ENCODE measurements around the gene ZHX3.
A peak's percentile ranks its signal among the peaks of the same experiment; 100 is the strongest.
"Not testable (repeated sequence)": the region's sequence is repeated elsewhere in the genome, so short reads cannot be mapped to it uniquely, and the experiment has no call there.

ZHX3 gene

DNA sequence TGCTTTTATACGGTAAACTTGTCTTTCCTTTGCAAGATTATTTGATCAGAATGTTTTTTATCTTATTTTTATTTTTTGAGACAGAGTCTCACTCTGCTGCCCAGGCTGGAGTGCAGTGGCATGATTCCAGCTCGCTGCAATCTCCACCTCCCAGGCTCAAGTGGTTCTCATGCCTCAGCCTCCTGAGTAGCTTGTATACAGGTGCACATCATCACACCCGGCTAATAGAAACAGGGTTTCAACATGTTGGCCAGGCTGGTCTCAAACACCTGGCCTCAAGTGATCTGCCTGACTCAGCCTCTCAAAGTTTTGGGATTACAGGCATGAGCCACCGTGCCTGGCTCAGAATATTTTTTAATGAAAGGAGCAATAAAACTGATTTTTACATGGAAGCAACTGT, 14.2 kb upstream of the ZHX3 start:
- DNase-seq (ENCODE audit: low read depth in 2 of 2, low spot score in 1 of 2) = no peak

DNA sequence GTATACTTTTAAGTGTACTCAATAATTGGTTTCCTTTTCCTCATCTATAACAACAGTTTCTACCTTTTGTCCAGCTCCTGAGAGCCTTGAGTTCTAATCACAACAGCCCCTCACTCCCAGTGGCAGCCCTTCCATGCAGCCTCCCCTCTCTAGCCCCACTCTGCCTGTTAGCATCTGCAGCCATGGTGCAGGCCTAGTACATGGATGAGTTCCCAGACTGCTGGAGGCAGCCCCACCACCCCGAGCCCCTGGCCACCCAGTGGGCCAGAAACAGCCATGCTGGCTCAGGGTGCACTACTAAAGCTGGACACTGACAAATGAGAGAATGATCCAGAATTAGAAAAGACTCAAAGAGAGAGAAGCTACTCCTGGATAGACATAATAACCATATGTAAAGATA, 13.4 kb upstream of the ZHX3 start:
- DNase-seq (ENCODE audit: low read depth in 2 of 2, low spot score in 1 of 2) = no peak

DNA sequence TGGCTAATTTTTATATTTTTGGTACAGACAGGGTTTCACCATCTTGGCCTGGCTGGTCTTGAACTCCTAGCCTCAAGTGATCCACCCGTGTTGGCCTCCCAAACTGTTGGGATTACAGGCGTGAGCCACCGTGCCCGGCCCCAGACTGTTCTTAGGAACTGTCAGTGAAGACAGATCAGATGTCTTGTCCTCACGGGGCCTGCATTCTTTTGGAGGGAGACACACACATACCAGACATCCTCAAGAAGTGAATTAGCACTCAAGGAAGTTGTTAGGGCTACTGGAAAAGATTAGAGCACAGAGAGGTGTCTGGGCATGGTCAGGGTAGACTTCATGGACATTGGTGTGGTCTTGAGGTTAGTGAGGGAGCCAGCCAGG, 12.8 kb upstream of the ZHX3 start:
- DNase-seq (ENCODE audit: low read depth in 2 of 2, low spot score in 1 of 2) = no peak

DNA sequence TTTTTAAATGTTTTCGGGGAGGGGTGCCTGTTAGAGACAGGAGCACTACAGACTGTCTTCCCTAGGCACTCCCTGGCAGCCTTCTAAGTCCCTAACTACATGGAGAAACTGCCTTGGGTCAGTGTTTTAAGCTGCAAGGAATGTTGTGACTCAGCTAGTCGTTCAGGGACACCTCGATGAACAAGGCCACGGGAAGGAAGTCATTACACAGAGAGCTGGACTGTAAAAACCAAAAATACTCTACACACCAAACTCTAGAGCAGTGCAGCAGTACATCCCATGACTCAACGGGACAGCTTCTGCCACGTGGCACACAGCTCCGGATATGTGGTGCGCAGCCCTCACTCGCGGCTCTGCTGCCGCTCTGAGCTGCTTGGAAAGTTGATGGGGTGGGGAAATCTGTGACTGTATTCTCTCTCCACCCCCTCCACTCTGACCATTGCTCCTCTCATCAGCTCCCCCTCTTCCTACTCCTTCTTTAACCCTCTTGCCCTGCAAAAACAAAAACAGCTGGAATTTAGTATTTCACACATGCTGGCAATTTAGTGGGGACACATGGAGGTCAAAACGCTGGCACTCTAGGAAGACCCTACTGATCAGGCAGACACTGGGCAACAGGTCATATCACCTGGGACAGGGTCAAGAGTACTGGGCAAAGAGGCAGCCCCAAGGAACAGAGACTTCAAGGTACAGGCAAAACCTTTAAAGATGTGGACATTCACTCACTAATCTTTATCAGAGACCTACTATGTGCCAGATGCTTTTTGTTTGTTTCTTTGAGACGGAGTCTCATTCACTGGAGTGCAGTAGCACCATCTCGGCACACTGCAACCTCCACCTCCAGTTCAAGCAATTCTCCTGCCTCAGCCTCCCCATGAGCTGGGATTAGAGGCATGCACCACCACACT, 12.2 kb upstream of the ZHX3 start:
- DNase-seq (ENCODE audit: low read depth in 2 of 2, low spot score in 1 of 2) = no peak

DNA sequence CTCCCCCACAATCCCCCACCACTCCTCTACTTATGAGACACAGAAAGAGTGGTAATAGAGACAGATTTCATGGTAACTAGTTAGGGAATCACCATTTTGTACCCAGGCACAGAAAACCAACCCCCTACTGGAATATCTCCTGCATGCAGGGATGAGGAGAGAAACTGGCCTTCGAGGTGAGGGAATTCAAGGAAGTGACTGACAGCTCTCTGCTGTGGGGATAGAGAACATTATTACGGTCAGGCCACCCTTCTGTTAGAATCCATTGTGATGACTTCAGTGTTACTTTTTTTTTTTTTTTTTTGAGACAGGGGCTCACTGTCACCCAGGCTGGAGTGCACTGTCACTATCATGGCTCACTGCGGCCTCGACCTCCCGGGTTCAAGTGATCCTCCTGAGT, 9.6 kb upstream of the ZHX3 start:
- no peak for DNase-seq (ENCODE audit: low read depth in 2 of 2, low spot score in 1 of 2)

DNA sequence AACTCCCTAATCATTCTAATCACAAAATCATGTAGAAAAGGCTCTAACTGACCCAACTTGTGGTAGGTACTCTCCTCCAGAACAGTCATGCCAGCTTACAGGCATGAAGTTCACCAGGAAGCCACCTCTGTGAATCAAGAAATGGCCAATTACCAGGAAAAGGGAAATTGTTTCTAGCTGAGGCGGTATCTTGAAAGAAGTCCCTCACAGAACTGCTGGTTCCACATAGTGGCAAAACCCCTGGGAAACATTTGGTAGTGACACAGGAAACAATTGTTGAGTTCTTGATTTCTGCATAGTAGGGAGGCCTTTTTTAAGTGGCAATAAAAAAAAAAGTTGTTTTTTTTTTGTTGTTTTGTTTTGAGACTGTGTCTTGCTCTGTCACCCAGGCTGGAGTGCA, 3.4 kb upstream of the ZHX3 start:
- no peak for DNase-seq (ENCODE audit: low read depth in 2 of 2, low spot score in 1 of 2)

DNA sequence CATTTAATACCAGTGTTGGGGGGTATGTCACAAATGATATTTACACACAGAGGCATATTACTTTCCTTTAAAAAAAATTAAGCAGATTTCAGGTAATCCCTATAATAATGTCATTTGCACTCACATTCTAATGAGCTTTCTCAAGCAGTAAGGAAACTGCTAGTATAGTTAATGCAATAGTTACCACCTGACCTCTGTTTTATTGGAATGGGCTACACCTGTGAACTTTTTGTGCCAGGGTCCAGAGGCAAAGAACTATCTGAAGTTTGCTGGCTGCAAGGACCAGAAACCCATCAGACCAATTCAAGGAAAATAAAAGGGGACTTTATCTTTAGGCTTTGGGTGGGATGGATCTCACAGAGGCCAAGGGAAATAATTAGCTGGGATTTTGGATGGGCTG, 2.9 kb upstream of the ZHX3 start:
- DNase-seq (ENCODE audit: low read depth in 2 of 2, low spot score in 1 of 2) = no peak

DNA sequence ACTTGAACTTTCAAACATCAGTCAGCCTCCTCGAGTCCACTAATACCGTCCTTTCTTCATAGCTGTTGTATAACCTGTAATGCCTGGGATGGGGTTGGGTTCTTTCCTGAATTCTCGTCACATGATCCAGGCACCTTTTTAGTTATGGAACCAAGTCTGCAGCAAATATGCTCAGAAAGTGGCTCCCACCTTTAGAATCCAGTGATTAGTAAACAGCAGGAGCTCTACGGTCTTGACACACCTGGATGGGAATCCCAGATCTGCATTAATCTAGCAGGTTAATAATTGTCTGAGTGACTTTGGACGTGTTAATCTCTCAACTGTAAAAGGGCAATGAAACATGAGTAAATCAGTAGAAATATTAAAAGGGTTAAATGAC, 729 bp upstream of the ZHX3 start:
- no peak for DNase-seq (ENCODE audit: low read depth in 2 of 2, low spot score in 1 of 2)

DNA sequence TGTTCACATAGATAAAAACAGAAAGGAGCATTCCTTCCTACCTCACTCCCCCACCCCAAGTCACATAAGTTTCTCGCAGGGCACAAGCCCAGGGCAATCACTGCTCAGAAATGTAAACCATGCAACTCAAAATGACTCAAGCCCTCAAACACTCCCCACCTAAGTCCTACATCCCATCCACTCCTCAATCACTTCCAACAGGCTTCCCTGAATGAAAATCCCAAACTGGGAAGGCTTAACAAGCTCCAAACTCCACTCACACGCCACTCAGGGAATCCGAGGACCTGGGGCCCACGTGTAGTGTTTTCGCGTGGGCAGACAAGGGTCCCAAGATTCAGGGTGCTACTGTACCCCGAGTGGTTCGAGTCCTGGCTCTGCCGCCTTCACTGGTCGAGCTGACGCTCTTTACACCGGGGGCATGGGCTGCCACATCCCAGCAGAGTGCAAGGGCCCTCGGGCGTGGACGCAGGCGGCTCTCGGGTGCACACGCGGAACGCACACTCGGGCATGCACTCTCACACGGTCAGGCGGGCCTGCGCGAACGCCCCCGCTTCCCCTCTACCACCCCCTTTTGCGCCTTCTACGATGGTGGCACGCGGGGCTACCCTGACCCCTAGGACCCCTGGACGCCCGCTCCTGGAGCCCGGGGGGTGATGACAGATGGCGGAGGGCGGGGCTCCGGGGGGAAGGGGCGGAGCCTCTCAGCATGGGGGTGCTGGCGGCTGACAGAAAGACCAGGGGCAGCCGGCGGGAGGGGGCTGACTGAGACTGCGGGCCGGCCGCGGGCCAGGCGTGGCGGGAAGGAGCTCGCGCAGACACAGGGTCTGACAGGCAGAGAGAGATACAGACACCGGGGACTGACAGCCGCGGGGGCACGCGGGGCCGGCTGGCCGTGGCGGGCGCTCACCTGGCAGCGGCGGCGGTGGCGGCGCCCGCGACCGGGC, 657 bp downstream of the ZHX3 start:
- DNase-seq (ENCODE audit: low read depth in 2 of 2, low spot score in 1 of 2) = peak; percentile 53 to 61

DNA sequence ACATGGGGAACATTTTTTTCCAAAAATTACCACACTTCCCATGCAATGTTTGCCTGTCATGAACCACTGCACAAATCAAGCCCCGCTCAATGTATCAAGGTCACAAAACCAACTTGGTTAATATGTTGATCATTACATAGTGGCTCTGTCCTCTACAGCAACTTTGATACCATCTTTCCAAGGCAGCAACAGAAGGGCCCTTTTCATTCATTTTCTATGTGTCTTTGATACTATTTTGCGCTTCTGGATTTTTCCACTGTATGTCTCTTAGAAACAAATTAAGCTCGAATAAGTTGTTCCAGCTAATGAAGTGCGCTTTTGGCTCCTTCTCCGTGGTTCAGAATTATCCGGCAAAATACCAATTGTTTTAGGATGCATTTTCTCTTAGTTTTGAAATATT, 1.5 kb downstream of the ZHX3 start:
- no peak for DNase-seq (ENCODE audit: low read depth in 2 of 2, low spot score in 1 of 2)

DNA sequence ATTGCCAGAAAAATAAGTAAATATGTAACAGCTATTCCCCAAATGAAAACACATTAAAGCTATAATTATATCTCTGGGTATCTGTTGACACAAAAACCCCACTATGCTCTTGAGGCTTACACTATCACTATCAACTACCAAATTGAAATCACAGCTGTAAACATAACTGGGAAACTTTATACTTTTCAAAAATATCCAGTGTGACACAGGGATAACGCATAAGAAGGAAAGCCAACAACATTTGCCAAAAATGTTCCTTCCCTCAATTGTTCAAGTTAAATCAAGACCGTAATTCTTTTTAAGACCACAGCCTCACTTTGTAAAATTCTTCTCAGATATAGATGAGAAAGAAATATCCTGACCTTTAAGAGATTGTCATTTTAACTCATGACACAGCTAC, 3.1 kb downstream of the ZHX3 start:
- DNase-seq (ENCODE audit: low read depth in 2 of 2, low spot score in 1 of 2) = no peak

DNA sequence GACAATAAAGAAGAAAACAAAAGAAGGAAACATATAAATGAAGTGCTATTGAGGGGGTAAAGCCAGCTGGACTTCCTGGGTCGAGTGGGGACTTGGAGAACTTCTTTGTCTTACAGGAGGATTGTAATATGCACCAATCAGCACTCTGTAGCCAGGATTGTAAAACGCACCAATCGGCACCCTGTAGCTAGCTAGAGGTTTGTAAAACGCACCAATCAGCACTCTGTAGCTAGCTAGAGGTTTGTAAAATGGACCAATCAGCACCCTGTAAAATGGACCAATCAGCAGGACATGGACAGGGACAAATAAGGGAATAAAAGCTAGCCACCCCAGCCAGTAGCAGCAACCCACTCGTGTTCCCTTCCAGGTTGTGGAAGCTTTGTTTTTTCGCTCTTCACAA, 5.5 kb downstream of the ZHX3 start:
- DNase-seq (ENCODE audit: low read depth in 2 of 2, low spot score in 1 of 2) = not testable (repeated sequence)

DNA sequence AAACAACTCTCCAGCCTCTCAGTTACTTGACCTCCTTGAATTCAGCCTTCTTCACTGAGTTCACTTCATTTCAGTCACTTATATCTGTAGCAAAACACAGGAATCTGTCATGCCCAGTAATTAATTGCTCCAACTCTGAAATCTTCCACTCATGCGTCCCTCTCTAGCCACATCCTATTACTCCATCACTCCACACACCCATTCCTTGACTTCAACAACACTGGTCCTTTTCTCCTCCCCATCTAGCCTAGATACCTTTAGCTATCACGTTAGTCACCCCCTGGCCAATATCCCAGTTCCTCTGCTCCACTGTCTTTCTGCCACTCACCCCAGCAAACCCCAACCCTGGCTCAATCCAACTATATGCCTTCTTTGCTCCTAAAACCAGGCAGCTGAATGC, 7.7 kb downstream of the ZHX3 start:
- no peak for DNase-seq (ENCODE audit: low read depth in 2 of 2, low spot score in 1 of 2)

DNA sequence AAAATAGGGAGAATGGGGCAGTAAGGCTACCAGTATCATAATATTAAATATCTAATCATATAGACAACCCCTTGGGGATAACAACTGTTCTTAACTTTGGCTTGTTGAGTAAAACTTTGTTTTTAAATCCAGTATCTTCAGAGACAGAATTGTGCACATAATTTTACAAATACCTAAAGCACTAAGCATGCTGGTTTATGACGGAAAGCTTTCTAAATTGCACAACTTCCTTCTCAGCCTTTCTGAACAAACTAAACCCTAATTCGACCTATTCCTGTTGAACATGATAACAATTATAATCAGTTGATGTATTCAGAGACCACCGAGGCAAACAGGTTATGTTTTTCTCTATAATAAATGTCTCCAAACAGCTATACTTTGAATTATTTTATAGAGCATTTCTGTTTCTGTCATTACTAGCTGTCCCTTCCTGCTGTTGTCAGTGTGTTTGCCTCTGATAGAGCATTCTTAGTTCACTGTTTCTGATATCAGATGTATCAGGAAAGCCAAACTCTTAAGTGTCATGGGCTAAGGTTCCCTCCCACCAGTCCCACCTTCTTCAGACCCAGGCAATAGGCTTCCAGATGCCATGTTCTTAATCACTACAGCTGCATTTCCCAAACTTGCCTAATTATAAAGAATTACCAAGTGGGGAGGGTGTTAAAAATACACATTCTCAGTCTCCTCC, 8.7 kb downstream of the ZHX3 start:
- no peak for DNase-seq (ENCODE audit: low read depth in 2 of 2, low spot score in 1 of 2)

DNA sequence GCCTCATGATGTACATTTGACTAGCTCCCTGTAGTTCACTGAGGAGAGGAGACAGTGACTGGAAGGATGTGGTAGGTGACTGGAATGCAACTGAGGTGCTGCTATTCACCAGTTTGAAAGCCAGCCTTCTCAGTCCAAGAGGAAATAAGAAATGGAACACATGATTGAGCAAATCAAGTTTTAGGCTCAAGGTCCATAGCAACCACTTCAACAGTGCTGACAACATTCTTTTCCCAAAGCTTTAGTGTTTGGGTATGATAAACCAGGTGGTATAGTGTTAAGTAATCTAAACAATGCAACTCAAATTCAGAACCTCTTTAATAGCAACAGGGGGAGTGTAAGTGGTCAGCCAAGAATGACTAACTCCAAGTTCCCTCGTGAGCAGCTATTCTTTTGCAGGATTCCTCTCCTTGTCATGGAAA, 9.2 kb downstream of the ZHX3 start:
- DNase-seq (ENCODE audit: low read depth in 2 of 2, low spot score in 1 of 2) = no peak

DNA sequence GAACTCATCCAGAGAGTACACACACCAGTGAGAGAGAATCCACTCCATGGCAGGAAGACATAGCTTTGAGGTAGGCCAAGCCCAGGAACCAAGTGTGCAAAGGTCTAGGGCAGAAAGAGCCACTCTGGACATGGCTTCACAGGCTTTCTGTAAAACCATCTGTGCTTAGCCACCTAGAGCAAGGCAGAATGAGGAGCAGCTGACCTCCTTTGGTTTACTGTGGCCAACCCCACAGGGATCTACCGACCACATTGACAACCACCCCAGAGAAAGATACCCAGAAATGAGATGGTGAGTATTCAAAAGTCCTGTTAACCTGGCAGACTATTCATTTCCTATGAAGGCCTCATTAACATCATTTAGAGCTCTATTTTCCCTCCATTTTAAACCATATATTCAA, 10.5 kb downstream of the ZHX3 start:
- no peak for DNase-seq (ENCODE audit: low read depth in 2 of 2, low spot score in 1 of 2)

DNA sequence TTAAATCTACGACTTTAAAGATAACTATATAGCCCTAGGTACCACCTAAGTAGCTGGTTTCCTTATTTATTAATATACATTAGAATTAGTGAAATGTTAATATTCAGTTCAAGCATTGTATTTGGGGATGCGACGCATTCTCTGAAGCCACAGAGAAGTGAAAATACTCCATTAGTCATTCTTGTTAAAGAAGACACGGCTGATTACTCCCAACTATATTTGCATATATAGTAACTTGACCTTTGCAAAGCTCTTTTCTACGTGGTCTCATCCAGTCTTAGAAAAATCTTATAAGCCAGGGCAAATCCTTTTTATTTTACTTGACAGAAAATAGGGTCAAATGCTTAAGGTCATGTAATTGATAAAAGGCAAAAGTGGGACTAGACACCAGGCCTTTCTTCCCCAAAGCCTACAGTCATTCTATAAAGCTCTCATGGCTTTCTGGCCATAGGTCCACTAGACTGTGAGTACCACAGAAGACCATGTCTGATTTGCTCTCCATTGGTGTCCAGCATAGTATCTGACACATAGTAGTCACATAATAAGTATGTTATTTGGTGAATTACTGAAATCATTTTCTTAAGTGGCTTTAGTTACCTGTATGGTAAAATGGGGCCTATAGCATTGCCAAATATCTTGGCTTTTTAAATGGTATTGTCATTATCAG, 11.3 kb downstream of the ZHX3 start:
- DNase-seq (ENCODE audit: low read depth in 2 of 2, low spot score in 1 of 2) = no peak

DNA sequence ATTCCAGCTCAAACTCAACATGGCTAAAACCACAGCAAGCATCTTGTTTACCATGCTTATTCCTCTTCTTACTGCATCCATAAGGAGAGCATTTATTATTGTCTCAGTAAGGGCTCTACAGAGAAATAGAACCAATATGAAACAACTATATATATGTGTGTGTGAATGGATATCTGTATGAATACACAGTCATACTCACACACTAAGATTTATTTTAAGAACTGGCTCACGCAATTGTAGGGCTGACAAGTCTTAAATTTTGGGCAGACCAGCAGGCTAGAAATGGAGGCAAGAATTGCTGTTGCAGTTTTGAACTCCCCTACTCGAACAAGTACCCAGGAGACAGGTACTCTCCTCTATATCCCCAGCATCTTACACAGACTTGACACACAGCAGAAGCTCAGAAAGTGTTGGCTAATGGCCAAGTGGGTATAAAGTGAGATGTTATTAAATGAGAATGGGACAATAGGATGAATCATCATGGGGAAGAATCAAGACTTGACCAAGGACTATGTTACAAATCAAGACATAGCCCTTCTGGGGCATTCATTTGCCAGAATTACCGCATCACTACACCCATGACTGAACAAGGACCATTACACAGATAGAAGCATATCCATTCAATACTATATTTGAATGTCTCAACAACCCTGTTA, 13.0 kb downstream of the ZHX3 start:
- DNase-seq (ENCODE audit: low read depth in 2 of 2, low spot score in 1 of 2) = no peak

DNA sequence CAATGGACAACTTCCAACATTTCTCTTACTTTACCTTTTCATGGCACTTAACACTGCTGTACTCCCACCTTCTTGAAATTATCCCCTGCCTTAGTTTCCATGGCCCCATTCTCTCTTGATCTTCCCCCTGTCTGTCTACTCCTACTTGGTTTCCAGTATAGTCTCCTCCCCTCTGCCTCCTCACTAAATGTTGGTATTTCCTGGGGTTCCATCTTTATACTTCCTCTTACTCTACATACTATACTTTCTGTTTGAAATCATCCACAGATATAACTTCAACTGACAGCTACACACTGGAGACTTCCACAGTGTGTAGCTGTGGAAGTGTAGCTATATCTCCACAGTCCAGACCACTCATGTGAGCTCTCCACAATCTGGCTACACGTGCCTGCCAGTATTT, 13.5 kb downstream of the ZHX3 start:
- DNase-seq (ENCODE audit: low read depth in 2 of 2, low spot score in 1 of 2) = no peak

DNA sequence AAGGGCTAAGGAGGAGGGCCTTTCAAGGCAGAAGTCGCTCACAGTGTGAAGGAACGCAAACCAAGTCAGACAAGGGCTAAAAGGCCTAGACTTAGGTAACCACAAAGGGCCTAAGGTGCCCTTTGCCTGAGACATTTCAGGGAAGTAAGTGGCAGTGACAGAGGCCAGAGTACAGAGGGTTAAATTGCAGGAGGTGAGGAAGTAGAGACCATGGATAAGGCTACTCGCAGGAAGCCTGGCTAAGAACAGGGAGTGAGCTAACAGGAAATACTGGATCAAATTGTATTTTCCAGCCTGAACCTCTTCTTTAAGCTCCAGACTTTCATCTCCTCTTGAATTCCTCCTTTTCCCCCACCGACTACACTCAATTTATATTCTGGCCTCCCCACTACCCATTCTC, 16.6 kb downstream of the ZHX3 start:
- no peak for DNase-seq (ENCODE audit: low read depth in 2 of 2, low spot score in 1 of 2)

DNA sequence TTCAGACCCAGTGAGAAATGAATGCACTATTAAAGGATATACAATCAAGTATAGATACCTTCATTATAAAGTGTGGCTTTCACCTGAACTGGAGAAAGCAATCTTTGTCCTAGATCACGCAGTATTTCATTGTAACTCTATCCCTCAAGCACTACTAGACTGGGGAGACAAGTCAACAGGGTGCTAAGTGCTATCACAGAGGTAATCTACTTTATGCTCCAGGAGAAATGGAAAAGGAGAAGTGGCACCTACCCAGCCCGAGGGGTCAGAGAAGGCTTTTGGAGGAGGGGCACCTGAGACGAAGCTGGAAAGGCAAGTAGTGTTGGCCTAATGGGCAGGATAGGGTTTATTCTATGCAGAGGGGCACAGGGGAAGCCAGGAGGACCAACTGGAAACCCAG, 17.1 kb downstream of the ZHX3 start:
- no peak for DNase-seq (ENCODE audit: low read depth in 2 of 2, low spot score in 1 of 2)
